IPS-11a (cell line): Measurements from ENCODE around the gene TMEM143.
A peak's percentile ranks its signal among the peaks of the same experiment; 100 is the strongest.
"Not testable (repeated sequence)": the region's sequence is repeated elsewhere in the genome, so short reads cannot be mapped to it uniquely, and the experiment has no call there.

Experiments
- H3K4me3 ChIP-seq: one replicate; pipeline ENCODE4 v1.5.1; 2013; ENCODE audit warnings: low read depth, low read length, control low read depth

TMEM143 gene

GRCh38 chr19:48297975-48298374, 65.8 kb downstream of the TMEM143 start:
- no peak overlapping the region for H3K4me3 ChIP-seq

GRCh38 chr19:48296963-48297734, 66.6 kb downstream of the TMEM143 start:
- no peak overlapping the region for H3K4me3 ChIP-seq

GRCh38 chr19:48295458-48295857, 68.3 kb downstream of the TMEM143 start:
- H3K4me3 ChIP-seq = no peak overlapping the region

- H3K4me3 ChIP-seq = no peak overlapping the region
Measured at GRCh38 chr19:48292798-48293197, 70.9 kb downstream of the TMEM143 start.

GRCh38 chr19:48291489-48291815, 72.3 kb downstream of the TMEM143 start:
- not testable (repeated sequence) for H3K4me3 ChIP-seq

GRCh38 chr19:48290771-48291488, 72.8 kb downstream of the TMEM143 start:
- peak overlapping the region; percentile 30 for H3K4me3 ChIP-seq

- H3K4me3 ChIP-seq = no peak overlapping the region
Measured at GRCh38 chr19:48290401-48290770, 73.4 kb downstream of the TMEM143 start.

- no peak overlapping the region for H3K4me3 ChIP-seq
Measured at GRCh38 chr19:48287748-48288147, 76.0 kb downstream of the TMEM143 start.

- H3K4me3 ChIP-seq = no peak overlapping the region
Measured at GRCh38 chr19:48284896-48285295, 78.8 kb downstream of the TMEM143 start.

GRCh38 chr19:48283908-48284307, 79.8 kb downstream of the TMEM143 start:
- no peak overlapping the region for H3K4me3 ChIP-seq
